Kidney (tissue), 14 donors: ENCODE data around the gene NFIA. TPM values are rescaled to one million over a fixed set of nuclear protein-coding genes. Genes with fewer than 3 reads are reported as not detected.

Experiments used
- DNase-seq, 5 donors: peaks; one replicate each; pipeline ENCODE4 v3.0.0-alpha.2; 2013 to 2020
- FAIRE-seq: peaks from 2 replicates; lab custom pipeline; 2012; peaks lifted over from hg19 to GRCh38; lab: Jason Lieb, UNC
- H3K27ac ChIP-seq, 2 donors: one replicate each; pipeline ENCODE4 v1.7.0; 2013; ENCODE audit warnings: low read depth in 2 of 2, low read length in 2 of 2, inconsistent platforms in 1 of 2
- H3K27me3 ChIP-seq: one replicate; pipeline ENCODE4 v1.7.1; 2013; ENCODE audit warnings: low read length, inconsistent platforms; ENCODE audit not compliant: control insufficient read depth, insufficient read depth
- H3K36me3 ChIP-seq, 3 donors: one replicate each; pipeline versions ENCODE4 v1.7.0 to v1.7.1; 2013; ENCODE audit warnings: low read length in 3 of 3, control low read depth in 1 of 3, inconsistent platforms in 1 of 3; ENCODE audit not compliant: insufficient read depth in 3 of 3, control insufficient read depth in 2 of 3
- H3K4me1 ChIP-seq, 3 donors: one replicate each; pipeline versions ENCODE4 v1.7.0 to v1.7.1; 2013; ENCODE audit warnings: low read length in 3 of 3, inconsistent platforms in 1 of 3, low read depth in 1 of 3; ENCODE audit not compliant: control insufficient read depth in 2 of 3, insufficient read depth in 2 of 3
- H3K4me3 ChIP-seq, 3 donors: one replicate each; pipeline versions ENCODE4 v1.7.0 to v1.8.1; 2013; ENCODE audit warnings: low read length in 3 of 3, control low read depth in 1 of 3, inconsistent platforms in 1 of 3
- H3K9ac ChIP-seq, 3 donors: one replicate each; pipeline versions ENCODE4 v1.7.0 to v1.7.1; 2013; ENCODE audit warnings: low read length in 3 of 3, control low read depth in 1 of 3, inconsistent platforms in 1 of 3
- H3K9me3 ChIP-seq, 3 donors: one replicate each; pipeline versions ENCODE4 v1.7.0 to v1.7.1; 2013; ENCODE audit warnings: low read length in 3 of 3, control low read depth in 1 of 3, inconsistent platforms in 1 of 3; ENCODE audit not compliant: control insufficient read depth in 2 of 3, insufficient read depth in 1 of 3
- CTCF ChIP-seq: IDR thresholded peaks from 3 replicates; pipeline ENCODE4 v1.5.1; 2012; ENCODE audit warnings: mild to moderate bottlenecking, moderate library complexity, borderline replicate concordance; ENCODE audit not compliant: insufficient read depth; ENCODE audit errors: extremely low read depth
- intact Hi-C: fragments of 100-400 bp; cut with DNase I; formaldehyde crosslinking; loops from one replicate; pipeline ENCODE4 v1.11.1; 2022
- polyA plus RNA-seq: library from polyadenylated mRNA; stranded (reverse); fragments of 350-450 nt; fragmentation: Illumina TruSeq; extraction: RNeasy Lipid Tissue Mini Kit (QIAGEN cat#74804); gene quantifications from one replicate; pipeline ENCODE4 v1.2.3, GENCODE V29; 2014; ENCODE audit warnings: low read depth, low replicate concordance; ENCODE audit not compliant: insufficient read depth
- total RNA-seq: library from RNA; stranded (reverse); fragmentation: NEBNext Ultra II Directional; extraction: Animal tissue kit (Norgen Biotek cat#: 25700); gene quantifications from one replicate; pipeline ENCODE4 v1.2.1, GENCODE V29; 2021
- donor health status: control.
- donor health status: control.
- donor health status: control.
- donor health status: control.
- donor health status: control.
- donor health status: DM: yes; HTN: yes; CAD: no.
- donor health status: Normal renal cell carcinoma (clear cell type).

Gene NFIA
- total and polyA plus RNA-seq, 2 donors from 2014 or later, result 4.8 to 87.5 TPM

GRCh38 chr1:61208172-61208571 is 125.8 kb downstream of the NFIA start:
- Histone ChIP-seq H3K27ac (no peak overlapping the region), H3K4me1 (no peaks in the 10 kb centered on the region), H3K9me3 (no peaks in the 10 kb centered on the region), H3K4me3 (no peak overlapping the region), H3K36me3 (no peaks in the 10 kb centered on the region), H3K27me3 (no peaks in the 10 kb centered on the region), H3K9ac (no peak overlapping the region)
- no peak for TF ChIP-seq CTCF
- DNase-seq (no peak), FAIRE-seq (no peak)
- intact Hi-C loops, result no loop called here

GRCh38 chr1:61208831-61209230 is 126.5 kb downstream of the NFIA start:
- no peak overlapping the region for H3K27ac ChIP-seq
- no peak for TF ChIP-seq CTCF
- no peak overlapping the region for H3K9ac ChIP-seq
- FAIRE-seq, result no peak
- H3K4me1 ChIP-seq, result peaks cover 0 to under 1% (median 0%) of the 10 kb centered on the region in 3 donors
- H3K27me3 ChIP-seq, result no peaks in the 10 kb centered on the region
- intact Hi-C loops, result no loop called here
- DNase-seq, result no peak
- H3K9me3 ChIP-seq, result no peaks in the 10 kb centered on the region
- H3K4me3 ChIP-seq, result no peak overlapping the region
- H3K36me3 ChIP-seq, result no peaks in the 10 kb centered on the region

GRCh38 chr1:61210435-61211154 is 128.2 kb downstream of the NFIA start:
- intact Hi-C loops, result no loop called here
- H3K4me1 ChIP-seq, result peaks cover 0 to 15% (median 3%) of the 10 kb centered on the region in 3 donors
- no peak overlapping the region for H3K27ac ChIP-seq
- no peaks in the 10 kb centered on the region for H3K27me3 ChIP-seq
- no peaks in the 10 kb centered on the region for H3K9me3 ChIP-seq
- H3K4me3 ChIP-seq, result no peak overlapping the region
- no peak for FAIRE-seq
- H3K36me3 ChIP-seq, result no peaks in the 10 kb centered on the region
- no peak for DNase-seq
- TF ChIP-seq CTCF, result peak; percentile 30
- H3K9ac ChIP-seq, result no peak overlapping the region
